B cell (primary cell): ENCODE results near the gene ERC2. TPM values are rescaled to one million over a fixed set of nuclear protein-coding genes. Genes with fewer than 3 reads are reported as not detected.

Experiments used
- ATAC-seq: fragments of 200-7000 bp; cut with Tn5 transposase; one replicate; pipeline ENCODE4 v1.10.0; 2021; ENCODE audit warnings: low read depth, mild to moderate bottlenecking, moderate number of reproducible peaks, moderate library complexity
- CTCF ChIA-PET: fragments of 350-600 bp; sonication (Branson Sonifier 250); formaldehyde crosslinking; loops from one replicate; lab custom pipeline; 2021; ENCODE audit warnings: antibody characterized with exemption, inconsistent platforms; lab: Charles Lee
- POLR2A ChIA-PET: fragments of 350-600 bp; sonication (Branson Sonifier 250); formaldehyde crosslinking; loops from one replicate; lab custom pipeline; 2021; ENCODE audit warnings: antibody characterized with exemption; lab: Charles Lee
- DNase-seq: peaks from one replicate; pipeline ENCODE4 v3.0.0; 2013
- H2AFZ ChIP-seq: 2 replicates; pipeline ENCODE4 v1.6.1; 2012; ENCODE audit warnings: mild to moderate bottlenecking, low read depth, low read length; ENCODE audit not compliant: insufficient read depth, poor library complexity, severe bottlenecking
- H3K27ac ChIP-seq, 2 donors: 1 replicate in 1 of 2; 2 replicates in 1 of 2; pipeline ENCODE4 v1.5.1; 2012 to 2013; ENCODE audit warnings: low read length in 2 of 2, mild to moderate bottlenecking in 2 of 2, moderate library complexity in 1 of 2
- H3K27me3 ChIP-seq, 4 experiments: fragments of 200-600 bp in 1 of 4; sonication (generic) in 1 of 4; replicated peaks in 1 of 4; 1 replicate in 2 of 4; 2 replicates in 2 of 4; pipeline versions ENCODE4 v1.6.1 to v1.7.0; 2013 to 2016; ENCODE audit warnings: low read length in 3 of 4, mild to moderate bottlenecking in 2 of 4, mixed read lengths in 1 of 4, moderate library complexity in 1 of 4; ENCODE audit not compliant: insufficient read depth in 4 of 4, control insufficient read depth in 3 of 4; ENCODE audit errors: control extremely low read depth in 1 of 4
- H3K36me3 ChIP-seq, 2 experiments: replicated peaks in 1 of 2; 1 replicate in 1 of 2; 2 replicates in 1 of 2; pipeline versions ENCODE4 v1.6.1 to v1.7.1; 2013; ENCODE audit warnings: low read length in 1 of 2; ENCODE audit not compliant: insufficient read depth in 2 of 2, control insufficient read depth in 1 of 2; ENCODE audit errors: control extremely low read depth in 1 of 2, extremely low read depth in 1 of 2
- H3K4me1 ChIP-seq, 2 donors: fragments of 200-600 bp in 1 of 2; sonication (generic) in 1 of 2; 1 replicate in 1 of 2; 2 replicates in 1 of 2; pipeline versions ENCODE4 v1.5.1 to v1.6.1; 2013 to 2017; ENCODE audit warnings: low read length in 2 of 2; ENCODE audit not compliant: control insufficient read depth in 2 of 2, insufficient read depth in 2 of 2
- H3K4me2 ChIP-seq: replicated peaks from 2 replicates; pipeline ENCODE3; 2012; ENCODE audit warnings: mild to moderate bottlenecking, low read depth, low read length; ENCODE audit not compliant: poor library complexity, severe bottlenecking
- H3K4me3 ChIP-seq, 5 experiments: fragments of 200-600 bp in 1 of 5; sonication (generic) in 1 of 5; 1 replicate in 3 of 5; 2 replicates in 2 of 5; pipeline versions ENCODE4 v1.5.1 to v1.7.0; 2011 to 2016; ENCODE audit warnings: low read length in 4 of 5, mild to moderate bottlenecking in 4 of 5, low read depth in 2 of 5, control low read depth in 1 of 5, moderate library complexity in 1 of 5; ENCODE audit not compliant: insufficient read depth in 1 of 5; ENCODE audit errors: control extremely low read depth in 1 of 5, extremely low read depth in 1 of 5
- H3K79me2 ChIP-seq: fragments of 200-600 bp; sonication (generic); one replicate; pipeline ENCODE4 v1.6.0; 2016; ENCODE audit warnings: low read length; ENCODE audit not compliant: control insufficient read depth, insufficient read depth
- H3K9ac ChIP-seq: fragments of 200-600 bp; sonication (generic); 2 replicates; pipeline ENCODE4 v1.6.1; 2017; ENCODE audit warnings: mild to moderate bottlenecking, low read length, moderate library complexity
- H3K9me3 ChIP-seq, 3 donors: one replicate each; pipeline versions ENCODE4 v1.6.1 to v1.7.1; 2013; ENCODE audit warnings: low read length in 2 of 3; ENCODE audit not compliant: control insufficient read depth in 2 of 3, insufficient read depth in 1 of 3; ENCODE audit errors: control extremely low read depth in 1 of 3
- H4K20me1 ChIP-seq: 2 replicates; pipeline ENCODE4 v1.6.0; 2012; ENCODE audit warnings: mild to moderate bottlenecking, low read length; ENCODE audit not compliant: insufficient read depth, control insufficient read depth, poor library complexity, severe bottlenecking
- H3K27ac Mint-ChIP-seq: one replicate; pipeline ENCODE4 v1.8.0; 2021; ENCODE audit warnings: mixed read lengths
- H3K27me3 Mint-ChIP-seq: one replicate; pipeline ENCODE4 v1.8.0; 2021; ENCODE audit warnings: mixed read lengths
- H3K4me1 Mint-ChIP-seq: one replicate; pipeline ENCODE4 v1.8.0; 2021; ENCODE audit warnings: mixed read lengths
- H3K4me3 Mint-ChIP-seq: one replicate; pipeline ENCODE4 v1.8.0; 2021; ENCODE audit warnings: mixed read lengths
- H3K9me3 Mint-ChIP-seq: one replicate; pipeline ENCODE4 v1.8.0; 2022; ENCODE audit warnings: mixed read lengths; ENCODE audit not compliant: insufficient read depth
- EZH2 ChIP-seq: IDR thresholded peaks from 2 replicates; pipeline ENCODE4 v1.6.1; 2012; ENCODE audit warnings: borderline replicate concordance, low read depth, mild to moderate bottlenecking, moderate library complexity, low read length; ENCODE audit not compliant: insufficient read depth, poor library complexity, severe bottlenecking
- WGBS: methylation state at CpG from one replicate; pipeline ENCODE4 v1.1.5; 2013; ENCODE audit warnings: missing lambda C conversion rate; ENCODE audit not compliant: insufficient coverage; 5-methylcytosine and 5-hydroxymethylcytosine counted together
- intact Hi-C: fragments of 100-400 bp; cut with micrococcal nuclease; formaldehyde crosslinking; loops from one replicate; pipeline ENCODE4 v1.10.0; 2022
- polyA plus RNA-seq: library from polyadenylated mRNA; depleted of rRNA; stranded (reverse); fragments of >200 nt; gene quantifications from 2 replicates; pipeline ENCODE4 v1.2.3, GENCODE V29; 2012
- total RNA-seq, 2 donors: library from RNA; stranded (reverse); fragments of 120-200 nt in 1 of 2; gene quantifications; 1 replicate in 1 of 2; 2 replicates in 1 of 2; pipeline versions ENCODE4 v1.2.3 to v1.2.4, GENCODE V29; 2013 to 2022
- TF ChIP-seq, protein P1 (sequence below): fragments of 200-600 bp; IDR thresholded peaks from one replicate; pipeline ENCODE4 v1.8.0; 2022; ENCODE audit warnings: antibody characterized with exemption, mild to moderate bottlenecking

ERC2 gene
- total and polyA plus RNA-seq, 2 donors (not counting 1 experiment from before 2014, with no cell fraction given), result not detected

DNA sequence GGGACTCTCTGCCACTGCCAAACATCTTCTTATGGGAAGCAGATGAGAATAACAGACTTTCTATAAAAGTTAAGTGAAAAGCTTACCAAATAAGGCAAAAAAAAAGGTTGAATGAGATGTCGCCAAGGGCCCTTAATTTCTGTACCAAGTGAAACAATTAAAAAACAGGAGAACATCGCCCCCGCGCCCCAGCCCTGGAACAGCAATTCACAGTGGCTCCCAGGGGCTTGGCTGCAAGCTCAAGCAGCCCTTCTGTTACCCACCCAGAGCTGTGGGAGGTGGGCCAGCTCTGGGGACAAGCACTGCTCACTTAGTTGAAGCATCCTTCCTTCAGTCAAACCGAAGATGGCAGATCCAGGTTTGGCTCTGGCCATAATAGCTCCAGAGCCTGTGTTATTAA lies 208.0 kb downstream of the ERC2 start:
- Histone ChIP-seq H3K9me3 (peaks cover 0 to 2% (median 0%) of the 10 kb centered on the region in 3 donors), H3K4me2 (no peak overlapping the region), H3K79me2 (no peaks in the 10 kb centered on the region), H3K4me3 (no peak overlapping the region), H3K27me3 (peaks cover 0 to 3% (median 0%) of the 10 kb centered on the region in 4 experiments), H3K27ac (no peak overlapping the region), H3K4me1 (no peaks in the 10 kb centered on the region), H3K9ac (no peak overlapping the region), H4K20me1 (no peaks in the 10 kb centered on the region), H3K36me3 (no peaks in the 10 kb centered on the region), H2AFZ (no peak overlapping the region)
- no peak for DNase-seq
- no peak overlapping the region for H3K4me3 Mint-ChIP-seq
- POLR2A ChIA-PET, result no interaction called here
- CTCF ChIA-PET, result interaction anchor here (0.9 to 1.2 kb wide), 3 partner anchors 10 to 43 kb away, joined by 3 to 7 read pairs (median 4); no protein-coding TSS in a partner anchor
- no peaks in the 10 kb centered on the region for H3K4me1 Mint-ChIP-seq
- peaks cover 5% of the 10 kb centered on the region for H3K9me3 Mint-ChIP-seq
- no peak overlapping the region for H3K27ac Mint-ChIP-seq
- WGBS, result 100% methylated on average over 5 of the region's 5 CpGs
- ATAC-seq, result no peak
- peaks cover 29% of the 10 kb centered on the region for H3K27me3 Mint-ChIP-seq
- no peak for TF ChIP-seq EZH2
- TF ChIP-seq, protein P1, sequence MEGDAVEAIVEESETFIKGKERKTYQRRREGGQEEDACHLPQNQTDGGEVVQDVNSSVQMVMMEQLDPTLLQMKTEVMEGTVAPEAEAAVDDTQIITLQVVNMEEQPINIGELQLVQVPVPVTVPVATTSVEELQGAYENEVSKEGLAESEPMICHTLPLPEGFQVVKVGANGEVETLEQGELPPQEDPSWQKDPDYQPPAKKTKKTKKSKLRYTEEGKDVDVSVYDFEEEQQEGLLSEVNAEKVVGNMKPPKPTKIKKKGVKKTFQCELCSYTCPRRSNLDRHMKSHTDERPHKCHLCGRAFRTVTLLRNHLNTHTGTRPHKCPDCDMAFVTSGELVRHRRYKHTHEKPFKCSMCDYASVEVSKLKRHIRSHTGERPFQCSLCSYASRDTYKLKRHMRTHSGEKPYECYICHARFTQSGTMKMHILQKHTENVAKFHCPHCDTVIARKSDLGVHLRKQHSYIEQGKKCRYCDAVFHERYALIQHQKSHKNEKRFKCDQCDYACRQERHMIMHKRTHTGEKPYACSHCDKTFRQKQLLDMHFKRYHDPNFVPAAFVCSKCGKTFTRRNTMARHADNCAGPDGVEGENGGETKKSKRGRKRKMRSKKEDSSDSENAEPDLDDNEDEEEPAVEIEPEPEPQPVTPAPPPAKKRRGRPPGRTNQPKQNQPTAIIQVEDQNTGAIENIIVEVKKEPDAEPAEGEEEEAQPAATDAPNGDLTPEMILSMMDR, result no peak
- intact Hi-C loops, result no loop called here

- no peak overlapping the region for H3K4me3 ChIP-seq
- no peak overlapping the region for H3K27ac ChIP-seq
- no peak overlapping the region for H3K4me3 Mint-ChIP-seq
- no peak overlapping the region for H3K9ac ChIP-seq
- no peak for ATAC-seq
- no peaks in the 10 kb centered on the region for H3K4me1 ChIP-seq
- peaks cover 0 to 1% (median 0%) of the 10 kb centered on the region in 3 donors for H3K9me3 ChIP-seq
- peaks cover 20% of the 10 kb centered on the region for H3K27me3 Mint-ChIP-seq
- no peaks in the 10 kb centered on the region for H4K20me1 ChIP-seq
- no peak overlapping the region for H3K4me2 ChIP-seq
- TF ChIP-seq, protein P1, result no peak
- no peak for TF ChIP-seq EZH2
- WGBS, result 100% methylated on average over 1 of the region's 2 CpGs
- H3K36me3 ChIP-seq, result no peaks in the 10 kb centered on the region
- ChIA-PET CTCF (no interaction called here), POLR2A (no interaction called here)
- H2AFZ ChIP-seq, result no peak overlapping the region
- H3K27me3 ChIP-seq, result peaks cover 0 to 3% (median 0%) of the 10 kb centered on the region in 4 experiments
- peaks cover 5% of the 10 kb centered on the region for H3K9me3 Mint-ChIP-seq
- DNase-seq, result no peak
- intact Hi-C loops, result no loop called here
- H3K27ac Mint-ChIP-seq, result no peak overlapping the region
- H3K79me2 ChIP-seq, result no peaks in the 10 kb centered on the region
- no peaks in the 10 kb centered on the region for H3K4me1 Mint-ChIP-seq
These were observed 210.4 kb downstream of the ERC2 start for GRCh38 chr3:56257826-56258225.
